GM21390 (cell line): ENCODE data around the gene EFNA5.
A peak's percentile ranks its signal among the peaks of the same experiment; 100 is the strongest.
"Not testable (repeated sequence)": the region's sequence is repeated elsewhere in the genome, so short reads cannot be mapped to it uniquely, and the experiment has no call there.

Experiments used
- ATAC-seq: cut with Tn5 transposase; IDR thresholded peaks from one replicate; pipeline ENCODE4 v1.9.1; 2021; ENCODE audit not compliant: unreplicated experiment

EFNA5 gene

DNA sequence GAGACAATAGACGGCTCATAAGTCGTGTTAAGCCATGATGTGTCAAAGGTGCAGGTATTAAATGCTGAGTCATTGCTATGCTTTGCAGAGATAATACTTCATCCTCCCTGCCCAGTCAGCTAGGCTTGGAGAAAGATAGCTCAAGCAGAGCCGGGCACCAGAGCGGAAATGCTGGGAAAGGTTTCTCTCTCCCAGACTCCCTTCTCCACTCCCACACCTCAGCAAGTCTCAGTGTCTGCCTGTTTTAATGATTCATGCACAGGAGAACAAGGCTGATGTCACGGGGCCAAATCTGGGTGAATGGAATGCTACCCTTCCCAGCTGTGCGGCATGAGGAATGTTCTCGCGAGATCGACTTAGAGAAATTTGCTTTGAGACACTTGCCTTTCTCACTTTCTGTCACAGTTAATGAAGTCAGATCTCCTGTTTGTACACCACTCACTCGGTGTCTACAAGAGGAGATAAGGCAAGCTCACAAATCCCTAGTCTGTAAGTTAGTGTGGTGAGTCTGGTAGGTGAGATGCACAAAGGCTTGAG is 204.4 kb downstream of the EFNA5 start:
- no peak for ATAC-seq

DNA sequence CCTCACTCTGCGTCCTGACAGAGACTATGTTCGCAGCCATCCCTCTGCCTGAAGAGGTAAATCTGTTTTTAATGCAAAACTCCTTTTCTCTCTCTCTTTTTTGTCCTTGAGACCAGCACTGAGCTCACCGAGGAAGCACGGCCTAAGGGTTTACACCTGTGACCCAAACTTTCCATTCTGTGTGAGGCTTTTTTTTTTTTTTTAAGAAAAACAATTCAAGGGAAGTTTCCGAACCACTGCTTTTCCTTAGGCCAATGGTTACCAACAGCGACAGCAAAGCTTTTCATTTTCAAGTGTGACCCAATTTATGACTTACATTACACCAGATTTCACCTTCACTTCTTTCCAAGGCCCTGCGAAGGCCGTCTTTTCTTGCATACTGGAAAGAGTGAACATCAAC is 205.9 kb downstream of the EFNA5 start:
- ATAC-seq: no peak

DNA sequence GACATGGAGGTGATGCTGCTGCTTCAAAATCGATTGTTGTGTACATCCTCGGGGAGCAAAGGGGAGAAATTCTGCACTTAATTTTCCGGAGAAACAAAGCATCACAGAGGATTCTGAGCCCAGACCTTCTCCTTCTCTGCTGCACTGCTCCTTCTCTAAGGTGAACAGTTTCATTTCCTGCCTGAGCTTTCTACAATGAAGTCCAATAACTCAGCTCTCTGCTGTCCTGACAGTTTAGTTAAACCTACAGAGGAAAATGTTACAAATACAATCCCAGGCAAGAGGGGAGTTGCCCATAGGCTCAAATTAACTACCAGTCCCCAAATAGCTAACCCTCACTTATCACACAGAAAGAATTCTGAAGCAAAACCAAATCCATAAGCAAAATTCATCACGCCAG is 206.3 kb downstream of the EFNA5 start:
- peak; percentile 45 for ATAC-seq

DNA sequence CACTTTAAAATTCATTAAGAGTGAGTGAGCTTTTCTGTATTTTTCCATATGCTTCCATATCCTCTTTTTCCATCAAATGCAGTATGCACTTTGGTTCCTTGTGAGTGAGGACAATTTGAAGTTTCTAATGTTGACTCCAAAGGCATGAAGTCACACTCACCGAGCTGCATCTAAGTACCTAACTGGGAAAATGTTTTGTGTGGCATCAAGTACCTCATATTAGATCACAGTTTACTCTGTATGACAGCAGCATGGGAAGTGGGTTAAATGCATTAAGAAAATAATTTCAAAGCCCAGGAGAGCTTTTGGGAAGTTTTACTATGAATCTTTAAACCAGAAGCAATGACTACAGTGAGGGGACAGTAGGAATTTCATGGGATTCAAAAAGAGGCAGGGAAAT is 207.0 kb downstream of the EFNA5 start:
- ATAC-seq: no peak

DNA sequence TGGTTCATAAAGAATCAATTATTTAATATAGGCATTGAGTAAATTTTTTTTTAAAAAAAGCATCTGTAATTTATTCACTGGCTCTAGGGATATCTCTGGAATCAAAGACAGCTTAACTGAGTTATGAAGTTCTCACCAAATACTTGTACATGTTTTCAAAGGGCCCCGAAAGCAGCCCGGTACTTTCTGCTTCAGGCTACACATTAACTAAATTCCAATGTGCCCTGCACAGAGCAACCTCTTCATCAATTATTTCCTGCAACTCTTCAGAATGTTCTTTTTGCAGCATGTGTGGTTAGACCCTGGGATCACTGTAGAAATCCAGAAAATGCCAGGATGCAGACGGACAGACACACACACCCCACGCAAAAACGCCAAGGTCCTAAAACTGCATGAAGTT is 209.0 kb downstream of the EFNA5 start:
- no peak for ATAC-seq

DNA sequence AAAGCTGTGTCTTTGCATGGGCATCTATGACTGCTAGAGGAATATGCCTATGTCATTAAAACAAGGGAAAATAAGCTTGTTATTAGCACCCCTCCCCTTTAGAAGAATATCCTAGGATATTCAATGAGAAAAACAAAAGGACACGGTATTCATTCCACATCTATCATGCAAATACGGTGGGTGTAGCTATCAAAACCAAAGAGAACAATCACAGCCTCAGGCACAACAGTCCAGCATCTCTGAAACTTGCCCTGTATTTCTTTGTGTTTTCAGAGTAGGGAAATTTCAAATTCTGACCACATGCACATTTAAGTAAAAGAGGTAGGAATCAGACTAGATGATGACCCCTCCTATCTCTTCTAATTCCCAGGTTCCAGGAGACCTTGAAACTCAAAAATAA is 209.9 kb downstream of the EFNA5 start:
- no peak for ATAC-seq

DNA sequence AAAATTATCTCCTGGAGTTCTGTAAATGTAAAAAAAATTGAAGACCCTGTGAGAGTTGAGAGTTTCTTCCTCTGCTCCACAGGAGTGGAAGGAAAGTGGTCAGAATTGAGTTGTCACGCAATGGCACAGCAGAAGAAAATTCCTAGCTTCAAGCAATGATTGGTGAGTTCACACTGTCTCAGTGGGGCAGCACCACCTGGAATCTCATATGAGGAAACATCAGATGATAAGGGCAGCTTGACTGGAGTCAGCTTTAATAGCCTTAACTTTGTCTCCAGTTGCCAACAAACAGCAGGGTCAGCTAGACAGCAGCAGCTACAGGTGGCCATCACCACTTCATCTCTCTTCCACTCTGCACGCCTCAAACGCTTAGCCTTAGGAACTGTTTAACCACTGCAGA is 211.1 kb downstream of the EFNA5 start:
- ATAC-seq: no peak

DNA sequence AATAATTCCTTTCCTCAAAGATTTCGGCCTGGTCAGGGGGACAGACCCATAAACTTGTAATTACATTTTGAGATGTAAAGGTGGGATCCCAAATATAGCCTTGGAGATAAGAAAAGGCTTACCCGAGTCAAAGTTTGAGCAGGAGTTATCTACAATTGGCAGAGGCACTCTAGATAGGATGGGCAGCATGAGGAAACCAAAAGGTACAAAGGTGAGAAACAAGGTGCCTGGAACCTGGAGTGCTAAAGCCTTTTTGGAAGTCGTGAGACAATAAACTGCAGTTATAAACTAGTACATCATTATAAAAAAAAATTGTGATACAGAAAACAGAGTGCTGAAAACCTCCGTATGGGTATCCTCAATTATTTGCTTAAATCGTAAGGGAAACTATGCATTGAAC is 212.4 kb downstream of the EFNA5 start:
- no peak for ATAC-seq

DNA sequence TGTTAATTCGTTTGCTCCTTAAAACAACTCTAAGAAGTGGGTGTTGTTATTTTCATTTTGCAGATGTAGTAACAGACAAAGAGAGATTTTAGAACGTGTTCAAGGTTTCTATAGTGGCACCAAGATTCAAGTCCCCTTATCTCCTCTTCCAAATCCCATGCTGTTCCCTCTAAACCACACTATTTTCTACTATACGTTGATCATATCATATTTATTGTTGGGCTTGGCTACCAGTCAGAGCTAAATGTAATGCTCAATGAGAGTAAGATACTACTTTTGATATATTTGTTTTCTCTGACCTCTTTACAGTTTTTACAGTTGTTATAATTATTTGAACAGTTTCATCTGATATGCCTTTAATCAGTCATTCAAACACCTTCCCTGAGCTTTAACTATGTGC is 212.9 kb downstream of the EFNA5 start:
- ATAC-seq: no peak

DNA sequence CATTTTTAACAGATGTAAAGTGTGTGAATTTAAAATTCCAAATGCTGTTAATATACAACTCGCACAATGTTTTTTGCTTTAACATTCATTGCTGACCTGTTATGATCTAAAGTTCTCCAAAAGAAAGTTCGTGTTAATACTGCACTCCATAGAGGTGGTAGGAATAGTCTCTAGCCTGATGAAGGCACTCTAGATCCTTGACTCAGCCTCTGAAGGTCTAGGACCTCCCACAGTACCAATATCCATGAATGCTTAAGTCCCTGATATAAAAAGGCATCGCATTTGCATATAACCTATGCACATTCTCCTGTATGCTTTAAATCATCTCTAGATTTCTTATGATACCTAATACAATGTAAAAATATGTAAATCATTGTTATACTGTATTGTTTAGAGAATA is 213.6 kb downstream of the EFNA5 start:
- ATAC-seq: no peak

DNA sequence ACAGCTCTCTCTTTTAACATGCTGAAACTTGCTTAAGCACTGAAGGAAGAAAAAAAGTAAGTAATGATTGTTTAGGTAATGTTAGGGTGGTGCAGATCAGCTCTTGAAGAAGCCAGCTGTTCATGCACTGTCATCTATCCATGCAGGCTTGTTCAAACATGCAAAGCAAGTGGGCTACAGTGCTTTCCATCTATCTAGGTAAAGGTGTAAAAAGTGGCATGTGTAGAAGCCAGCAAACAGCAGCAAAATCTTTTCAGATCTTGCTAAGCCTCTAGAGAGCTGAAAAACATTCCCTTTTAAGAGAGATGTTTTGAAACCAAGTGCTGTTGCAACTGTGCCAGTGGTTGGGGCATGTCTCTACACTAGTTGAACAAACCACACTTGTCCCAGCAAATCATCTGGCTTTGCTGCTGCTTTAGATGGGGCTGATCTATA is 214.4 kb downstream of the EFNA5 start:
- peak; percentile 78 for ATAC-seq

DNA sequence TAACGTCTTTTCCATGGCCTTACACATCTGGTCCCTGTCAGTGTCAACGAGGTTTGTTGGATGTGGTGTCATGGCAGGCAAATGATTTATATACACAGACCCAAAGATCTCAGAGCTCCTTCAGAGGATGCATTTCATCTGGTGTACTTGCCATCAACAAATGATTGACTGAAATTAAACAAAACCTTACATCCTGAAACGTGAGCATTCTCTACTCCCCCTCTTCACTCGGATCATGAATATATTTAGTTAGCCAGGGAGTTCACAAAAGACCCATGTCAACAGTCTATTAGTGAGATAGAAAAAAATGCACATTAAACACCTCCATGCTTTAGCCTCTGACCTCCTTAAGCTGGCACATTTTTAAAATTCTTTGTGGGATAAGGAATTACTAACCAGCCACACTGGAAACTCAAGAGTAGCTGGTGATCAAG is 215.6 kb downstream of the EFNA5 start:
- ATAC-seq: no peak

DNA sequence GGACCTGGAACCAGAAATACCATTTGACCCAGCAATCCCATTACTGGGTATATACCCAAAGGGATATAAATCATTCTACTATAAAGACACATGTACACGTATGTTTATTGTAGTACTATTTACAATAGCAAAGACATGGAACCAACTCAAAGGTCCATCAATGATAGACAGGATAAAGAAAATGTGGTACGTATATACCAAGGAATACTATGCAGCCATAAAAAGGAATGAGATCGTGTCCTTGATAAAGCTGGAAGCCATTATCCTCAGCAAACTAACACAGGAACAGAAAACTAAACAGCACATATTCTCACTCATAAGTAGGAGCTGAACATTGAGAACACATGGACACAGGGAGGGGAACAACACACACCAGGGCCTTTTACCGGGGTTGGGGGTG is 218.9 kb downstream of the EFNA5 start:
- ATAC-seq: not testable (repeated sequence)

DNA sequence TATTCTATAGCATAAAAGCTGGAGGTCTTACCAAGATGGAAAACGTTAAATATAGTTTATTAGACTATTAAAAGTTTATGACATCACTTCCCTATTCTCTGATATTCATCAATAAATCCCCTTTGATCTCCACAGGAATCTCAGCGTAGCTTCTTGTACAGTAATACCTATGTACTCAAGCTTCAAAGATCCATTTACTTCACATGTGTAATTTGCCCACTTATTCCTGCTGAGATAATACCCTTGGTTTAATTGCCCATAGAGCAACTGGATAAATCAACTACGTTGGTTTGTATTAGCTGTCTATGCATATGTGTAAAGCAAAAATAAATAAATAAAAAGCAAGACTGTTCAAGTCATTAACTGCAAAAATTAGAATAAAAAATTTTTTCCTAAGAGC is 219.7 kb downstream of the EFNA5 start:
- ATAC-seq: no peak

DNA sequence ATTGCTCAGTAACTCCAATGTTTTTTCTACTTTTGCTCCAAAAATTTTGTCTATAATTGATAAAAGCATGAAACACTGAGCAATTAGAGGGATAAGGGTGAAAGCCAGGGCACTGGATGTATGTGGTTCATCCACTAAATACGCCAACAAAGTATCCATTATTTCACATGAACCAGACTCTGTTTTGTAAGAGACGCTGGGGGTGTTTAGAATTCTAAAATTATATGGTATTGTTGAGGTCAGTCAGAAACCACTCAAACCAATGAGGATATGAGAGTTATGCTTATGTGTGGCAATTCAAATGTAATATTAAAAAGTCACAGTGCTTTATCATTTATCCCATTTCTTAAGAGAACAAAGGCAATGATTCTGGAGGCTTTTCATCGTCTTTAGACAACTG is 220.2 kb downstream of the EFNA5 start:
- ATAC-seq: no peak

DNA sequence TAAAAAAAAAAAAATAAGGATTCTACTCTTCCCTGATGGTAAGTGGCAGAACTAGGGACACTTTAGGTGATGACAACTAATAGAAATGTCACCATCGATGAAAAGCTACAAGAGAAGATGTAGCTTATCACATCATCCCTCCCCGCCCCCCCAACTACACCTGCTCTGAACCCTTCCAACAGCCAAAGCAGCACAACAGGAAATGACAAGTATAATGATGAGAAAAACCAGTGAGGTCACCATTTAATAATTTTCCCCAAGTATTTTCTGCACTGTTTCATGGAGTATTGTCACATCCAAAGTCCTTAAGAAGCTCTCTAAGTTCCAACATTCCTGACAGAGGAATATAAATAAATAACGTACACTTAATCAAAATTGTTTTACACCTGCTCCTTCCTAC is 221.4 kb downstream of the EFNA5 start:
- ATAC-seq: no peak

DNA sequence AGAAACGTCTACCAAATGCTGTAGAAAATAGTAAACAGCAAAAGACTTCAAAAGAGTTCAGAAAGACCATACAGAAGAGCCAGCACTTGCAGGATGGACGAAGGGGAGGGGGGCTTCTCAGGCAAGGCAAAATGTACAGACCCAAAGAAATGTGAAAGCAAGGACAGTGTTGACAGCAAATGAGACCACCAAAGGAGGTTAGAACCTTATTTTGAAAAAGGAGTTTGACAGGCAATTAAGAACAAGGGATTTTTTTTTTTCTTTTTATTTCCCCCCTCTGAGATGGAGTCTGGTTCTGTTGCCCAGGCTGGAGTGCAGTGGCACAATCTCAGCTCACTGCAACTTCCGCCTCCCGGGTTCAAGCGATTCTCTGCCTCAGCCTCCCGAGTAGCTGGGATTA is 223.2 kb downstream of the EFNA5 start:
- ATAC-seq: no peak

DNA sequence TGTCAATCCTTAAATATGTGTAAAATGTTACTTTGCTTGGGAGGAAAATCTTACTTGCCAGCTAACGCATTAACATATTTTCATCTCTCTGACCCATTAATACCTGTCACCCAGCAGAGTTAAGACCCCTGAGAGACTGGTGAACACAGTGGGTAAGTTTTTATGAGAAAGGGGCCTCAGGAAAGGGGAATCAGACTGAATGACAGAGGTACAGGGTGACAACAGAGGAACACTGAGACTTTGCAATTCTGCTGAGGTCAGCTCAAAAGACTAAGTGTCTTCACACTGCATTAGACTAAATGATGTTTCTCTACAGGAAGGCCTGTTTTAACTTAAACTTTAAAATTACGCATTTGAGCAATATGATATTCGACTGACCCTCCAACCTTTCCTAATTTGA is 223.8 kb downstream of the EFNA5 start:
- no peak for ATAC-seq

DNA sequence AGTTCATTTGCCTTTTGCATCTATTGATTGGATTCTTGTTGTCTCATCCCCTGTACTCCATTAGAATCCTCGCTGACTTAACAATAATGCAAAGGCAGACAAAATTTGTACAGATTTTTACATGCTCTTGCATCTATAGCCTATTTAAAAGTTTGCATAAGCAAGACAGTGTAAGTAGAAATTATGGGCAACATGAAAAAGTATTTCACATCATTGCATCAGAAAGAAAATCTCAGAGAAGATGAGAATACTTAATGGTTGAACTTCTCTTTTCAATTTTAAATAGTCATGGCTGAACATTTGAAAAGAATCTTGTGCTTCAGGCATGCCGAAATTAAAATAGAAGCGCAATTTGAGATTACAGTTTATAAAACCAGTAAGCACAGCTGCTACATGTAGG is 226.4 kb downstream of the EFNA5 start:
- no peak for ATAC-seq

DNA sequence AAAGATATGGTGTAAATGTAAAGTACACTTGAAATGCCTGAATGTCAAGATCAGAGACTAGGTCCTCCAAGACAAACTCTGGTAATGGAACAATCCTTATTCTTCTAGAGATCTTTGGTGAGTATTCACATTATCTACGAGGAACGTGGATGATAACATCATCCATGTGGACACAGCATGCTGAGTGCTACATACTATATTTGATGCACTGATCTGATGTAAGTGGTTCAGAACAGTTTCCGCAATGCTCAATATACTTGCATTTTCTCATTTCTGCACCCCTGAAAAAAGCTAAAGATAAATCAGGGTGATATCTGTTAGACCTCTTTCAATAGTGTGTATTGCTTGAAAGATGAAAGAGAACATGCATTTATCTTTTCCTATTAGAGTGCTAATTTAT is 226.8 kb downstream of the EFNA5 start:
- no peak for ATAC-seq

DNA sequence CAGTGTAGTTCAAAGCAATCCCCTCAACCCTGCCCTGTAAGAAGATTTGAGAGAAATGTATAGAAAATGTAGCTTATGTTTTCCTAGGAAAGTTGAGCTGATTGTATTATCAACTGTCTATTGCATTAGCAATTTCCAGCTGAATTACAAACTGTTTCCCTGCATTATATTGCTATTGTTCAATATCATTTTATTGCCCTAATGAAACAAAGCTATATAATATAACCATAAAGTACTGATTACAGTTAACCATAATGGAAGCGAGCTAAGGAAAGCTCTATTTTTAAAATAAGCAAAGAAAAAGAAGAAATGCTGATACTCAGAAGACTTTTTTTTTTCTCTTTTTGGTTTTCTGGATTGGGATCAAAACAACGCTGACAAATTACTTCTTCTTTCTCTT is 228.3 kb downstream of the EFNA5 start:
- no peak for ATAC-seq

DNA sequence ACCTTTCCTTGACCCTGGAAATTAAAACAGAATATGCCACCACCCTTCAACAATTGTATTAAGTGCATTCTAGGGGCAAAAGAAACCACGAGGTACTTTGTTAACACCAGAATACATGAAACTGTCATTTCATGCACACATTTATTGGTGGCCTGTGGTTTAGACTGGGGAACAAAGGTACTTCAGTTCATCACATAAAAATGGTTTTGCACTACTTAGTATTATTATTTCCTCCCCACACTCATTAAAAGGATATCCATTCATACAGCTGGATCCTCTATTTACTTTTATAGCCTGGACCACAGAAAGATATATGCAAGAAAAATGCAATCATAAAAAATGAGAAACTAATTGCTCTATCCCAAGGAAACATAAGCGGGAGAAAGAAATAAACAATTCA is 230.9 kb downstream of the EFNA5 start:
- no peak for ATAC-seq

DNA sequence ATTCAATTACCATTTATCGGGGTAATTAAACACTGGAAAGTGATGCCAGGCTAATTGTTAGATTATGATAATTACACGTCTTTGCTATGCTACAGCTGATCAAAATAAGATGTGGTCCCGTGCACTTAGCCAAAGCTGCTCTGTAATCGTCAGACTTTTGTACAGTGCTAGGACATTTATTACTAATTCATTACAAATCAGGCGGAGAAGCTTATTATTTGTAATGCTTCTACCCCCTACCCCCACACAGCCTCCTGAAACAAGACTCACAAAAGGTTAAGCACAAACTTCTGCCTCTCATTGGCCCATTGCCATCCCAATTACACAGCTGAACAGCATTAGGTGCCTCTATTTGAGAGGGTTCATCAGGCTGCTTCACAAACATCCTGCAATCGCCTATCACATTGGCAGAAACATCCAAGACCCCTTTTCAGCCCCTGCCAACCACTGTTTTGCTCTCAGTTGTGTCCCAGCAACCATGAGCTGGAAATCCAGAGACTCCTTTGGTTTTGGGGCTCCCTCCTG is 232.7 kb downstream of the EFNA5 start:
- no peak for ATAC-seq

DNA sequence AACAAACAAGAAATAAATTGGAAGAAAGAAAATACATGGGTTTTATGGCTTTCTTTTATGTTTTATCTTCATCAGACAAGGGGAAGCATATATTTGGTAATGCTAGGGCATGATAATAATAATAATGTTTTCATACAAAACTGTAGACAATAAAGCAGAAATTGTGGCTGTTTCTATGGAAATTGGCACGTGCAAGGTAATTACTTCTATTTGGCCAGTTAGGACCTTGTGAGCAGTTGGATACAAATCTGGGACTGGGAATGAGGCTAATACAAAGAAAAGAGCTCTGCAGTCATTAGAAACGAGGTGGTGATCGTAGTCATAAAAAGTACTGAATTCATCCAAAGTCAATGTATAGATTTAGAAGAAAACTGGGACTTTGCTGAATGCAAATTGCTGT is 233.6 kb downstream of the EFNA5 start:
- no peak for ATAC-seq
